Neural cell (in vitro differentiated cells): ENCODE data around the gene DHH. TPM values are rescaled to one million over a fixed set of nuclear protein-coding genes. Genes with fewer than 3 reads are reported as not detected.

Experiments
- H2AFZ ChIP-seq: fragments of 200-600, 300-800 bp; sonication (generic), shearing (Covaris generic); 2 replicates; pipeline ENCODE4 v1.6.0; 2014; ENCODE audit warnings: low read depth, mild to moderate bottlenecking, antibody characterized with exemption, low read length, moderate library complexity
- H3F3A ChIP-seq: fragments of 200-600 bp; shearing (Covaris generic); 2 replicates; pipeline ENCODE4 v1.6.1; 2016; ENCODE audit warnings: mild to moderate bottlenecking, moderate library complexity, mixed read lengths, antibody characterized with exemption, low read length; ENCODE audit not compliant: insufficient read depth, poor library complexity, severe bottlenecking
- H3K27ac ChIP-seq: fragments of 200-600, 300-800 bp; sonication (generic), shearing (Covaris generic); 2 replicates; pipeline ENCODE4 v1.5.1; 2014; ENCODE audit warnings: mild to moderate bottlenecking, low read length, moderate library complexity
- H3K27me3 ChIP-seq: fragments of 300-800, 200-600 bp; sonication (generic), shearing (Covaris generic); 2 replicates; pipeline ENCODE4 v1.6.0; 2014; ENCODE audit warnings: mild to moderate bottlenecking, low read depth, low read length, moderate library complexity; ENCODE audit not compliant: insufficient read depth
- H3K36me3 ChIP-seq: fragments of 300-800, 200-600 bp; sonication (generic), shearing (Covaris generic); 2 replicates; pipeline ENCODE4 v1.5.1; 2014; ENCODE audit warnings: mild to moderate bottlenecking, antibody characterized with exemption, low read length, moderate library complexity; ENCODE audit not compliant: insufficient read depth
- H3K4me2 ChIP-seq: fragments of 300-800, 200-600 bp; sonication (generic), shearing (Covaris generic); 2 replicates; pipeline ENCODE4 v1.6.0; 2014; ENCODE audit warnings: mild to moderate bottlenecking, low read length
- H3K4me3 ChIP-seq: fragments of 300-800, 200-600 bp; sonication (generic), shearing (Covaris generic); 2 replicates; pipeline ENCODE4 v1.5.1; 2014; ENCODE audit warnings: mild to moderate bottlenecking, low read length, moderate library complexity
- H3K79me2 ChIP-seq: fragments of 200-600 bp; shearing (Covaris generic); replicated peaks from 2 replicates; pipeline ENCODE4 v1.6.0; 2014; ENCODE audit warnings: mild to moderate bottlenecking, low read length, moderate library complexity; ENCODE audit not compliant: insufficient read depth
- H3K9ac ChIP-seq: fragments of 300-800, 200-600 bp; sonication (generic), shearing (Covaris generic); 2 replicates; pipeline ENCODE4 v1.6.1; 2016; ENCODE audit warnings: mild to moderate bottlenecking, low read length, mixed read lengths
- H3K9me2 ChIP-seq: fragments of 200-600 bp; shearing (Covaris generic); 2 replicates; pipeline ENCODE4 v1.6.1; 2016; ENCODE audit warnings: mild to moderate bottlenecking, low read length, mixed read lengths; ENCODE audit not compliant: insufficient read depth
- H3K9me3 ChIP-seq: fragments of 200-600, 300-800 bp; sonication (generic), shearing (Covaris generic); 2 replicates; pipeline ENCODE4 v1.6.1; 2016; ENCODE audit warnings: mild to moderate bottlenecking, mixed run types, low read length, moderate library complexity, mixed read lengths
- H4K20me1 ChIP-seq: fragments of 200-600 bp; shearing (Covaris generic); 2 replicates; pipeline ENCODE4 v1.6.1; 2016; ENCODE audit warnings: mild to moderate bottlenecking, mixed run types; ENCODE audit not compliant: insufficient read depth
- CTCF ChIP-seq: fragments of 450-650 bp; IDR thresholded peaks from 2 replicates; pipeline ENCODE4 v1.5.1; 2014; ENCODE audit warnings: antibody characterized with exemption, mild to moderate bottlenecking, moderate library complexity; ENCODE audit not compliant: poor library complexity, severe bottlenecking
- EP300 ChIP-seq: fragments of 450-650 bp; conservative IDR thresholded peaks from 2 replicates; pipeline ENCODE4 v1.6.1; 2014; ENCODE audit warnings: antibody characterized with exemption, mild to moderate bottlenecking, moderate library complexity; ENCODE audit not compliant: poor library complexity, severe bottlenecking
- EZH2 ChIP-seq: fragments of 200-600, 300-800 bp; shearing (Covaris generic), sonication (generic); IDR thresholded peaks from 2 replicates; pipeline ENCODE4 v1.6.1; 2014; ENCODE audit warnings: antibody characterized with exemption, low read length, borderline replicate concordance, mild to moderate bottlenecking; ENCODE audit not compliant: insufficient read depth, poor library complexity, severe bottlenecking
- MXI1 ChIP-seq: fragments of 450-650 bp; conservative IDR thresholded peaks from 2 replicates; pipeline ENCODE4 v1.6.1; 2014; ENCODE audit warnings: antibody characterized with exemption, mild to moderate bottlenecking; ENCODE audit not compliant: poor library complexity, severe bottlenecking
- POLR2AphosphoS5 ChIP-seq: IDR thresholded peaks from 2 replicates; pipeline ENCODE4 v1.6.1; 2012
- RAD21 ChIP-seq: fragments of 450-650 bp; conservative IDR thresholded peaks from 2 replicates; pipeline ENCODE4 v1.6.1; 2014; ENCODE audit warnings: antibody characterized with exemption, mild to moderate bottlenecking, moderate library complexity
- SMC3 ChIP-seq: fragments of 450-650 bp; conservative IDR thresholded peaks from 2 replicates; pipeline ENCODE4 v1.6.1; 2014; ENCODE audit warnings: antibody characterized with exemption, mild to moderate bottlenecking, moderate library complexity; ENCODE audit not compliant: poor library complexity
- TAF1 ChIP-seq: IDR thresholded peaks from 2 replicates; pipeline ENCODE4 v1.6.1; 2012; ENCODE audit warnings: low read depth
- polyA plus RNA-seq: library from polyadenylated mRNA; depleted of rRNA; stranded (reverse); fragments of >200 nt; gene quantifications from 2 replicates; pipeline ENCODE4 v1.2.3, GENCODE V29; 2014
- TF ChIP-seq, protein P1 (sequence below): IDR thresholded peaks from 2 replicates; pipeline ENCODE4 v1.6.1; 2012; ENCODE audit warnings: borderline replicate concordance

DHH gene
- polyA plus RNA-seq, 1 donor from 2014 or later: 0.66 TPM

GRCh38 chr12:49041036-49041880 is 53.3 kb downstream of the DHH start:
- Histone ChIP-seq H3K9ac (no peak overlapping the region), H2AFZ (no peak overlapping the region), H3K4me2 (no peak overlapping the region), H3K9me2 (no peaks in the 10 kb centered on the region), H3K27me3 (no peaks in the 10 kb centered on the region), H3K27ac (no peak overlapping the region), H3K9me3 (no peaks in the 10 kb centered on the region), H3K36me3 (no peaks in the 10 kb centered on the region), H3F3A (no peaks in the 10 kb centered on the region), H3K4me3 (no peak overlapping the region), H4K20me1 (no peaks in the 10 kb centered on the region), H3K79me2 (no peaks in the 10 kb centered on the region)
- TF ChIP-seq, protein P1, sequence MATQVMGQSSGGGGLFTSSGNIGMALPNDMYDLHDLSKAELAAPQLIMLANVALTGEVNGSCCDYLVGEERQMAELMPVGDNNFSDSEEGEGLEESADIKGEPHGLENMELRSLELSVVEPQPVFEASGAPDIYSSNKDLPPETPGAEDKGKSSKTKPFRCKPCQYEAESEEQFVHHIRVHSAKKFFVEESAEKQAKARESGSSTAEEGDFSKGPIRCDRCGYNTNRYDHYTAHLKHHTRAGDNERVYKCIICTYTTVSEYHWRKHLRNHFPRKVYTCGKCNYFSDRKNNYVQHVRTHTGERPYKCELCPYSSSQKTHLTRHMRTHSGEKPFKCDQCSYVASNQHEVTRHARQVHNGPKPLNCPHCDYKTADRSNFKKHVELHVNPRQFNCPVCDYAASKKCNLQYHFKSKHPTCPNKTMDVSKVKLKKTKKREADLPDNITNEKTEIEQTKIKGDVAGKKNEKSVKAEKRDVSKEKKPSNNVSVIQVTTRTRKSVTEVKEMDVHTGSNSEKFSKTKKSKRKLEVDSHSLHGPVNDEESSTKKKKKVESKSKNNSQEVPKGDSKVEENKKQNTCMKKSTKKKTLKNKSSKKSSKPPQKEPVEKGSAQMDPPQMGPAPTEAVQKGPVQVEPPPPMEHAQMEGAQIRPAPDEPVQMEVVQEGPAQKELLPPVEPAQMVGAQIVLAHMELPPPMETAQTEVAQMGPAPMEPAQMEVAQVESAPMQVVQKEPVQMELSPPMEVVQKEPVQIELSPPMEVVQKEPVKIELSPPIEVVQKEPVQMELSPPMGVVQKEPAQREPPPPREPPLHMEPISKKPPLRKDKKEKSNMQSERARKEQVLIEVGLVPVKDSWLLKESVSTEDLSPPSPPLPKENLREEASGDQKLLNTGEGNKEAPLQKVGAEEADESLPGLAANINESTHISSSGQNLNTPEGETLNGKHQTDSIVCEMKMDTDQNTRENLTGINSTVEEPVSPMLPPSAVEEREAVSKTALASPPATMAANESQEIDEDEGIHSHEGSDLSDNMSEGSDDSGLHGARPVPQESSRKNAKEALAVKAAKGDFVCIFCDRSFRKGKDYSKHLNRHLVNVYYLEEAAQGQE: no peak
- no peak for TF ChIP-seq MXI1
- no peak for TF ChIP-seq EZH2
- TF ChIP-seq CTCF: no peak
- TF ChIP-seq SMC3: no peak
- no peak for TF ChIP-seq RAD21
- no peak for TF ChIP-seq EP300
- TF ChIP-seq POLR2AphosphoS5: no peak
- no peak for TF ChIP-seq TAF1

GRCh38 chr12:49040364-49040855 is 54.2 kb downstream of the DHH start:
- Histone ChIP-seq H3F3A (no peaks in the 10 kb centered on the region), H3K4me2 (no peak overlapping the region), H3K9me3 (no peaks in the 10 kb centered on the region), H3K79me2 (no peaks in the 10 kb centered on the region), H3K27me3 (no peaks in the 10 kb centered on the region), H3K4me3 (no peak overlapping the region), H3K36me3 (no peaks in the 10 kb centered on the region), H3K9me2 (no peaks in the 10 kb centered on the region), H3K9ac (no peak overlapping the region), H2AFZ (no peak overlapping the region), H3K27ac (no peak overlapping the region), H4K20me1 (no peaks in the 10 kb centered on the region)
- TF ChIP-seq EZH2: no peak
- TF ChIP-seq, protein P1: no peak
- no peak for TF ChIP-seq RAD21
- no peak for TF ChIP-seq POLR2AphosphoS5
- no peak for TF ChIP-seq MXI1
- no peak for TF ChIP-seq EP300
- TF ChIP-seq TAF1: no peak
- TF ChIP-seq SMC3: no peak
- no peak for TF ChIP-seq CTCF
